ENCODE data around the gene REG3G. TPM values are rescaled to one million over a fixed set of nuclear protein-coding genes. Genes with fewer than 3 reads are reported as not detected.

Gene REG3G
- polyA plus RNA-seq, 1 donor from 2014 or later, result not detected

DNA sequence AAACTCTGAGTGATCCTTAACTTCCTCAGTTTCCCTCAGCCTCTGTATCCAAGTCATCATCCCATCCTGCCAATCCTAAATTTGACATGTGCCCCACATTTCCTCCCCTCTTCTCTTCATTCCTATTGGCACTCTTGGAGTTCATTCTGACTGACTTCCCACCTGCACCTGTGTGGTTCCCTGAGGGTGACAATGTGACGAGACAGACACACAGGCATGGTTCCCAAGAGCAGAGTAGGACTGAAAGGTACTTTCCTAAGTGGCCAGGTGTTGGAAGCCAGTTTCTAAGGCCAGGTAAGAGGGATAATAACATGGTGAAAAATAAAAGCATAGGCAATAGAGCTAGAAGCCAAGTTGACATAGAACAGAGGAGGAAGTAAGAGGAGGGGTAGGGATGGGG lies 24.2 kb upstream of the REG3G start:
- no peaks in the 10 kb centered on the region for H3K36me3 ChIP-seq (ENCODE audit: insufficient read depth, low read length)
- H4K20me1 ChIP-seq (ENCODE audit: insufficient read depth), result no peaks in the 10 kb centered on the region
- H3K27me3 ChIP-seq (ENCODE audit: insufficient read depth, low read depth, low read length), result no peaks in the 10 kb centered on the region
- no peaks in the 10 kb centered on the region for H3K9me3 ChIP-seq (ENCODE audit: low read length)
- no peaks in the 10 kb centered on the region for H3F3A ChIP-seq (ENCODE audit: insufficient read depth, low read length, poor library complexity, severe bottlenecking)
- H3K9me2 ChIP-seq (ENCODE audit: insufficient read depth, low read length), result no peaks in the 10 kb centered on the region
- H3K4me3 ChIP-seq (ENCODE audit: low read length), result no peak overlapping the region
- TF ChIP-seq, protein P1, sequence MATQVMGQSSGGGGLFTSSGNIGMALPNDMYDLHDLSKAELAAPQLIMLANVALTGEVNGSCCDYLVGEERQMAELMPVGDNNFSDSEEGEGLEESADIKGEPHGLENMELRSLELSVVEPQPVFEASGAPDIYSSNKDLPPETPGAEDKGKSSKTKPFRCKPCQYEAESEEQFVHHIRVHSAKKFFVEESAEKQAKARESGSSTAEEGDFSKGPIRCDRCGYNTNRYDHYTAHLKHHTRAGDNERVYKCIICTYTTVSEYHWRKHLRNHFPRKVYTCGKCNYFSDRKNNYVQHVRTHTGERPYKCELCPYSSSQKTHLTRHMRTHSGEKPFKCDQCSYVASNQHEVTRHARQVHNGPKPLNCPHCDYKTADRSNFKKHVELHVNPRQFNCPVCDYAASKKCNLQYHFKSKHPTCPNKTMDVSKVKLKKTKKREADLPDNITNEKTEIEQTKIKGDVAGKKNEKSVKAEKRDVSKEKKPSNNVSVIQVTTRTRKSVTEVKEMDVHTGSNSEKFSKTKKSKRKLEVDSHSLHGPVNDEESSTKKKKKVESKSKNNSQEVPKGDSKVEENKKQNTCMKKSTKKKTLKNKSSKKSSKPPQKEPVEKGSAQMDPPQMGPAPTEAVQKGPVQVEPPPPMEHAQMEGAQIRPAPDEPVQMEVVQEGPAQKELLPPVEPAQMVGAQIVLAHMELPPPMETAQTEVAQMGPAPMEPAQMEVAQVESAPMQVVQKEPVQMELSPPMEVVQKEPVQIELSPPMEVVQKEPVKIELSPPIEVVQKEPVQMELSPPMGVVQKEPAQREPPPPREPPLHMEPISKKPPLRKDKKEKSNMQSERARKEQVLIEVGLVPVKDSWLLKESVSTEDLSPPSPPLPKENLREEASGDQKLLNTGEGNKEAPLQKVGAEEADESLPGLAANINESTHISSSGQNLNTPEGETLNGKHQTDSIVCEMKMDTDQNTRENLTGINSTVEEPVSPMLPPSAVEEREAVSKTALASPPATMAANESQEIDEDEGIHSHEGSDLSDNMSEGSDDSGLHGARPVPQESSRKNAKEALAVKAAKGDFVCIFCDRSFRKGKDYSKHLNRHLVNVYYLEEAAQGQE (IDR thresholded peaks at IDR 0.05; ENCODE audit: borderline replicate concordance), result no peak
- TF ChIP-seq POLR2AphosphoS5 (IDR thresholded peaks at IDR 0.05), result no peak
- no peak for TF ChIP-seq MXI1 (conservative IDR thresholded peaks at IDR 0.05; ENCODE audit: poor library complexity, severe bottlenecking)
- TF ChIP-seq, protein P2, sequence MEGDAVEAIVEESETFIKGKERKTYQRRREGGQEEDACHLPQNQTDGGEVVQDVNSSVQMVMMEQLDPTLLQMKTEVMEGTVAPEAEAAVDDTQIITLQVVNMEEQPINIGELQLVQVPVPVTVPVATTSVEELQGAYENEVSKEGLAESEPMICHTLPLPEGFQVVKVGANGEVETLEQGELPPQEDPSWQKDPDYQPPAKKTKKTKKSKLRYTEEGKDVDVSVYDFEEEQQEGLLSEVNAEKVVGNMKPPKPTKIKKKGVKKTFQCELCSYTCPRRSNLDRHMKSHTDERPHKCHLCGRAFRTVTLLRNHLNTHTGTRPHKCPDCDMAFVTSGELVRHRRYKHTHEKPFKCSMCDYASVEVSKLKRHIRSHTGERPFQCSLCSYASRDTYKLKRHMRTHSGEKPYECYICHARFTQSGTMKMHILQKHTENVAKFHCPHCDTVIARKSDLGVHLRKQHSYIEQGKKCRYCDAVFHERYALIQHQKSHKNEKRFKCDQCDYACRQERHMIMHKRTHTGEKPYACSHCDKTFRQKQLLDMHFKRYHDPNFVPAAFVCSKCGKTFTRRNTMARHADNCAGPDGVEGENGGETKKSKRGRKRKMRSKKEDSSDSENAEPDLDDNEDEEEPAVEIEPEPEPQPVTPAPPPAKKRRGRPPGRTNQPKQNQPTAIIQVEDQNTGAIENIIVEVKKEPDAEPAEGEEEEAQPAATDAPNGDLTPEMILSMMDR (IDR thresholded peaks at IDR 0.05; ENCODE audit: poor library complexity, severe bottlenecking), result no peak
- no peak for TF ChIP-seq RAD21 (conservative IDR thresholded peaks at IDR 0.05)
- TF ChIP-seq EP300 (conservative IDR thresholded peaks at IDR 0.05; ENCODE audit: poor library complexity, severe bottlenecking), result no peak
- no peak for TF ChIP-seq EZH2 (IDR thresholded peaks at IDR 0.05; ENCODE audit: borderline replicate concordance, insufficient read depth, low read length, poor library complexity, severe bottlenecking)
- TF ChIP-seq TAF1 (IDR thresholded peaks at IDR 0.05; ENCODE audit: low read depth), result no peak
- TF ChIP-seq SMC3 (conservative IDR thresholded peaks at IDR 0.05; ENCODE audit: poor library complexity), result no peak
- no peak overlapping the region for H3K9ac ChIP-seq (ENCODE audit: low read length)
- H2AFZ ChIP-seq (ENCODE audit: low read depth, low read length), result no peak overlapping the region
- no peak overlapping the region for H3K27ac ChIP-seq (ENCODE audit: low read length)
- H3K4me2 ChIP-seq (ENCODE audit: low read length), result no peak overlapping the region
- H3K79me2 ChIP-seq (replicated peaks; ENCODE audit: insufficient read depth, low read length), result no peaks in the 10 kb centered on the region

DNA sequence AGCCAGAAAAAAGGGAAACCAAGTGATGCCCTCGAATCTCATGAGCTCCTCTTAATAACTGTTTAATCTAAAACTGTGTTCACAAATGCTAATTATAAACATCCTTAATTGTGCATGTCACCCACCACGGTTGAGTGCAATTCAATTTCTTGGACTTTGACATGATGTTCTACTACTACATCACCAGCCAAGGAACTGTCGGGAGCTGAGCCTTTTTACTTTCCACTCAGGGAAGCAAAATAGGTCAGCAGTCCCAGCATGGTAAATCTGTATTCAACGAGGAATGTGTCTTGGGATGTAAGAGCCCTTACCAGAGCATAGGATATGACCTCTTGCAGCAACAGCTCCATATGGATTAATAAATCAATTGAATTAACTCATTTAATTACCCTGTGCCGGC lies 20.8 kb upstream of the REG3G start:
- H3K27me3 ChIP-seq (ENCODE audit: insufficient read depth, low read depth, low read length), result no peaks in the 10 kb centered on the region
- no peaks in the 10 kb centered on the region for H3K9me2 ChIP-seq (ENCODE audit: insufficient read depth, low read length)
- H3K4me2 ChIP-seq (ENCODE audit: low read length), result no peak overlapping the region
- no peaks in the 10 kb centered on the region for H3K36me3 ChIP-seq (ENCODE audit: insufficient read depth, low read length)
- no peaks in the 10 kb centered on the region for H4K20me1 ChIP-seq (ENCODE audit: insufficient read depth)
- TF ChIP-seq RAD21 (conservative IDR thresholded peaks at IDR 0.05) (no peak), EP300 (conservative IDR thresholded peaks at IDR 0.05; ENCODE audit: poor library complexity, severe bottlenecking) (no peak), EZH2 (IDR thresholded peaks at IDR 0.05; ENCODE audit: borderline replicate concordance, insufficient read depth, low read length, poor library complexity, severe bottlenecking) (no peak), POLR2AphosphoS5 (IDR thresholded peaks at IDR 0.05) (no peak), TAF1 (IDR thresholded peaks at IDR 0.05; ENCODE audit: low read depth) (no peak), MXI1 (conservative IDR thresholded peaks at IDR 0.05; ENCODE audit: poor library complexity, severe bottlenecking) (no peak), SMC3 (conservative IDR thresholded peaks at IDR 0.05; ENCODE audit: poor library complexity) (no peak)
- TF ChIP-seq, protein P1 (IDR thresholded peaks at IDR 0.05; ENCODE audit: borderline replicate concordance), result no peak
- TF ChIP-seq, protein P2 (IDR thresholded peaks at IDR 0.05; ENCODE audit: poor library complexity, severe bottlenecking), result no peak
- H3K4me3 ChIP-seq (ENCODE audit: low read length), result no peak overlapping the region
- H3K79me2 ChIP-seq (replicated peaks; ENCODE audit: insufficient read depth, low read length), result no peaks in the 10 kb centered on the region
- no peaks in the 10 kb centered on the region for H3F3A ChIP-seq (ENCODE audit: insufficient read depth, low read length, poor library complexity, severe bottlenecking)
- no peak overlapping the region for H3K9ac ChIP-seq (ENCODE audit: low read length)
- no peak overlapping the region for H3K27ac ChIP-seq (ENCODE audit: low read length)
- H2AFZ ChIP-seq (ENCODE audit: low read depth, low read length), result no peak overlapping the region
- no peaks in the 10 kb centered on the region for H3K9me3 ChIP-seq (ENCODE audit: low read length)
